ENCODE results near the gene PSMA5. TPM values are rescaled to one million over a fixed set of nuclear protein-coding genes. Genes with fewer than 3 reads are reported as not detected.
A peak's percentile ranks its signal among the peaks of the same experiment; 100 is the strongest.
"Not testable (repeated sequence)": the region's sequence is repeated elsewhere in the genome, so short reads cannot be mapped to it uniquely, and the experiment has no call there.

The PSMA5 gene
- total RNA-seq, 1 donor from 2014 or later = 84.9 TPM

DNA sequence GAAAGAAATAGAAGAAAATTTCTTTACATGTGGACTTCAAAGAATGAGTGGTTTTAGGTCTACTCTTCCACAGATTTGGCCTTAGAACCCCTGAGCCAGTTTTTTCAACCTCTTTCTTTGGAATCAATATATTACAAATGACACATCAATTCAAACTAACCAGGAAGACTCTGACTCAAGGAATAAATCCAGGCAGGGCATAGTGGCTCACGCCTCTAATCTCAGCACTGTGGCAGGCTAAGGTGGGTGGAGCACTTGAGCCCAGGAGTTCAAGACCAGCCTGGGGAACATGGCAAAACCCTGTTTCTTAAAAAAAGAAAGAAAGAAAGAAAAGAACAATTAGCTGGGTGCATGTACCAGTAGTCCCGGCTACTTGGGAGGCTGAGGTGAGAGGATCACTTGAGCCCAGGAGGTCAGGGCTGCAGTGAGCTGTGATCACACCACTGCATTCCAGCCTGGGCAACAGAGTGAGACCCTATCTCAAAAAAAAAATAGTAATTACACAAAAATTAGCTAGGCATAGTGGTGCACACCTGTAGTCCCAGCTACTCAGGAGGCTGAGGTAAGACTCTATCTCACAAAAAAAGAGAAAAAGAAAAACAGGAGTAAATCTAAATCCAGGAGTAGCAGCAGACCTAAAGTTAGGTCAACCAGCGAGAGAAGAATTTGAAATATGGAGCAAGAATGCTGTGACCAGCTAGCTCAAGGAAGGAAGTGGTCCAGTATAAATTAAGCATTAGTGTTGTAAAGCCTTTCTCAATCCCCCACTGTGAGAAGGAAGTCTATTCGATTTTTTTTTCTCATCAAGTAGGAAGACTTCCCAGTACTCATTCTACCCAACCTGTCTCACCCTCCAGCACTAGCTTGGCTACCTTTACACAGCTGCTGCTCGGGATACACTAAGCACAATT is 30.4 kb downstream of the PSMA5 start:
- H3K4me3 Mint-ChIP-seq (ENCODE audit: unreplicated experiment) = peak overlapping the region; percentile 96
- peaks cover 4% of the 10 kb centered on the region for H3K27me3 Mint-ChIP-seq (ENCODE audit: unreplicated experiment)
- DNase-seq (ENCODE audit: low spot score) = no peak
- H3K36me3 Mint-ChIP-seq (ENCODE audit: low read depth, unreplicated experiment) = no peaks in the 10 kb centered on the region
- TF ChIP-seq, protein P1, sequence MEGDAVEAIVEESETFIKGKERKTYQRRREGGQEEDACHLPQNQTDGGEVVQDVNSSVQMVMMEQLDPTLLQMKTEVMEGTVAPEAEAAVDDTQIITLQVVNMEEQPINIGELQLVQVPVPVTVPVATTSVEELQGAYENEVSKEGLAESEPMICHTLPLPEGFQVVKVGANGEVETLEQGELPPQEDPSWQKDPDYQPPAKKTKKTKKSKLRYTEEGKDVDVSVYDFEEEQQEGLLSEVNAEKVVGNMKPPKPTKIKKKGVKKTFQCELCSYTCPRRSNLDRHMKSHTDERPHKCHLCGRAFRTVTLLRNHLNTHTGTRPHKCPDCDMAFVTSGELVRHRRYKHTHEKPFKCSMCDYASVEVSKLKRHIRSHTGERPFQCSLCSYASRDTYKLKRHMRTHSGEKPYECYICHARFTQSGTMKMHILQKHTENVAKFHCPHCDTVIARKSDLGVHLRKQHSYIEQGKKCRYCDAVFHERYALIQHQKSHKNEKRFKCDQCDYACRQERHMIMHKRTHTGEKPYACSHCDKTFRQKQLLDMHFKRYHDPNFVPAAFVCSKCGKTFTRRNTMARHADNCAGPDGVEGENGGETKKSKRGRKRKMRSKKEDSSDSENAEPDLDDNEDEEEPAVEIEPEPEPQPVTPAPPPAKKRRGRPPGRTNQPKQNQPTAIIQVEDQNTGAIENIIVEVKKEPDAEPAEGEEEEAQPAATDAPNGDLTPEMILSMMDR (IDR thresholded peaks at IDR 0.05; ENCODE audit: unreplicated experiment) = no peak
- no peaks in the 10 kb centered on the region for H3K9me3 Mint-ChIP-seq (ENCODE audit: unreplicated experiment)
- peaks cover 51% of the 10 kb centered on the region for H3K4me1 Mint-ChIP-seq (ENCODE audit: unreplicated experiment)
- no peak overlapping the region for H3K27ac Mint-ChIP-seq (ENCODE audit: unreplicated experiment)

DNA sequence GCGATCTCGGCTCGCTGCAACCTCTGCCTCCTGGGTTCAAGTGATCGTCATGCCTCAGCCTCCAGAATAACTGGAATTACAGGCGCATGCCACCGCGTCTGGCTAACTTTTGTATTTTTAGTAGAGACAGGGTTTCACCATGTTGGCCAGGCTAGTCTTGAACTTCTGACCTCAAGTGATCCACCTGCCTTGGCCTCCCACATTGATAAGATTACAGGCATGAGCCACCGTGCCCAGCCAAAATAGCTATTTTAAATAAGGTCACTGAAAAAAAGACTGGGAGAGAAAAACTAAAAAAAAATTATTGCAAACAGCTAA is 31.0 kb downstream of the PSMA5 start:
- H3K27me3 Mint-ChIP-seq (ENCODE audit: unreplicated experiment); H3K27ac Mint-ChIP-seq (ENCODE audit: unreplicated experiment); DNase-seq (ENCODE audit: low spot score); H3K9me3 Mint-ChIP-seq (ENCODE audit: unreplicated experiment); H3K36me3 Mint-ChIP-seq (ENCODE audit: low read depth, unreplicated experiment): not testable (repeated sequence)
- Mint-ChIP-seq H3K4me3 (ENCODE audit: unreplicated experiment) (peak overlapping the region; percentile 57), H3K4me1 (ENCODE audit: unreplicated experiment) (peaks cover 55% of the 10 kb centered on the region)

DNA sequence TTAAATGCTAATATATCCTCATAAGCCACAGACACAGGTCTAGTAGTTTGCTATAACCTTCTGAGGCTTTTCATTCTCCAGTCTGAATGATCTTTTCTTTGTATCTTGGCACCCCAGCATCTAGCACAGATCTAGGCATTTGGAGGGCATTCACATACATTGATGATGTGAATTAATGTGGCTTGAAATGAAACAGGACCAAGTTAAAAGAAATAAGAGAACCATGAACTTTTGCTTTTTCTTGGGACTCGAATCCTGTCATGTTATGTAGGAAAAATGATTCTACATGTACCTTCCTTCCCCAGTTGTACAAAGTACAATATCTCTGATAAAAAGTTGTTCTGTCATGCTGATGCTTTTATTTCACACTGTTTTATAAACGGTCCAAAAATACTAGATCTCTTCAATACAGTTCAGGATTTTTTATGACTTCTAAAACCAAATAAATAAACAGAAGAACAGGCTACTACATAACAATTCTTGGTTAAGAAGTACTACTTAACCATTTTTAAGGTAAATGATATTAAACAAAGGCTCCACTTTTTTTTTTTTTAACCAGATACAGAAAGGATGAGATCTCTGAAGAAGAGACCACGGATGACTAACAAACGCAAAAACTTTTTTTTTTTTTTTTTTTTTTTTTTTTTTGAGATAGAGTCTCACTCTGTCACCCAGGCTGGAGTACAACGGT is 31.5 kb downstream of the PSMA5 start:
- TF ChIP-seq, protein P1 (IDR thresholded peaks at IDR 0.05; ENCODE audit: unreplicated experiment) = no peak
- Mint-ChIP-seq H3K4me3 (ENCODE audit: unreplicated experiment) (no peak overlapping the region), H3K9me3 (ENCODE audit: unreplicated experiment) (no peaks in the 10 kb centered on the region), H3K4me1 (ENCODE audit: unreplicated experiment) (peaks cover 59% of the 10 kb centered on the region), H3K36me3 (ENCODE audit: low read depth, unreplicated experiment) (no peaks in the 10 kb centered on the region), H3K27ac (ENCODE audit: unreplicated experiment) (no peak overlapping the region), H3K27me3 (ENCODE audit: unreplicated experiment) (peaks cover 4% of the 10 kb centered on the region)
- no peak for DNase-seq (ENCODE audit: low spot score)

DNA sequence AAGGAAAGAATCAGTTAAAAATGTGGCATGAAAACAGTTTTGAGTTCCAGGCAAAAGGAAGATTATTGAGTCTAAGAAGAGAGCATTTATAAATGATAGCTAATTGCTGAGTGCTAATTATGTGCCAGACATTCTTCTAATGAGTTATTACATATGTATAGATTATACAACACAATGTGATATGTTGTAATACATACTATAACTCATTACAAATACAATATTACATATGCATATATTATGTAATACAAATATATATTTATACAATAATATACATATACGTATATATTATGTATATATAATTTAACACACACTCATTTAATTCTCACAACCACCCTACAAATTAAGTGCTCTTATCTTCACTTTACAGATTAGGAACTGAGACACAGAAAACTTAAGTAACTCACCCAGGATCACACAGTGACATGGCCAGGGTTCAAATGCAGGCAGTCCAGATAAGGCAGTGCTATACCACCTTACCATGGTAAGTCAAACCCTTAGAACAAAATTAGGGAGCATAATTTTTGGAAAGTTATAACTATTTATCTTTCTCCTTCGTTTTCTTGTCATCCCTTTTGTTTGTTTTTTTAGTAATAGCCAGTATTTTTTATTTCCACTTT is 32.5 kb downstream of the PSMA5 start:
- no peak for DNase-seq (ENCODE audit: low spot score)
- Mint-ChIP-seq H3K9me3 (ENCODE audit: unreplicated experiment) (no peaks in the 10 kb centered on the region), H3K27me3 (ENCODE audit: unreplicated experiment) (peaks cover 4% of the 10 kb centered on the region), H3K4me1 (ENCODE audit: unreplicated experiment) (peaks cover 57% of the 10 kb centered on the region), H3K36me3 (ENCODE audit: low read depth, unreplicated experiment) (no peaks in the 10 kb centered on the region), H3K27ac (ENCODE audit: unreplicated experiment) (no peak overlapping the region), H3K4me3 (ENCODE audit: unreplicated experiment) (no peak overlapping the region)
- TF ChIP-seq, protein P1 (IDR thresholded peaks at IDR 0.05; ENCODE audit: unreplicated experiment) = no peak

DNA sequence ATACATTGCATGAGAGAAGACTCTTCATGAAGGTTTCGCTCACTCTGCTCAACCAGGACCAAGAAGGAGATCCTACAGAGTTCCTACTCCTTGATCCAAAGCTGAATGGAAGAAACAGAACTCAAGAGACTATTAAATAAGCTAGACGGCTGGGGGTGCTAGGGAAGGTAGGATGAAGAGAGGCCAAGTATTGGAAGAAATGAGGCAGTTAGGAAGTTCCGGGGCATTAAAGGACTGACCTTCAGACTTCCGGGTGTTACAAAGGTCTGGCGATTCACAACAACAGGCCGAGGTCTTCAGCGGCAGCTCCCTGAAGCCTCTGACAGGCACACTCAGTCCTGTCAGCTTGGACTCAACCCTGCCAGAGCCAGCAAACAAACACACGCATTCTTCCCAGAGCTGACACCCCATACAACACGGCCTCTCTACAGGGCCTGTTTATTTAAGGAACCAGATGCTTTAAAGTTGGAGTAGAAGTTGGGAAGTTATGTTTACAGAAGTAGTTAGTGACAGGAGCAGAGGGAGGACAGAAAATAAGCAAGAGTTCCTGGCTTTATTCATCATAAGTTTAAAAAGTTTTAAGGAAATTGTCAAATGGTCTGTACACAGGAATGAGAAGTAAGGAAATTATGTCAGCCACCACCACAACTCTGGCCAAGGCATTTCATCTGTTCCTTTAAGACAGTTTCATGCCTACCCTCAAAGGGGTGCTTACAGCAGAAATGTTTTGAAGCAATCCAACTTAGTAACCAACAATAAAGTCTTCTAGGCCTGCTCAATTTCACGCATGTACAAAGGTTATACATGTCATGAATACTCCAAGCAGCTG is 33.2 kb downstream of the PSMA5 start:
- Mint-ChIP-seq H3K4me3 (ENCODE audit: unreplicated experiment) (peak overlapping the region; percentile 1), H3K27ac (ENCODE audit: unreplicated experiment) (peak overlapping the region; percentile 54), H3K36me3 (ENCODE audit: low read depth, unreplicated experiment) (no peaks in the 10 kb centered on the region), H3K27me3 (ENCODE audit: unreplicated experiment) (peaks cover 4% of the 10 kb centered on the region), H3K4me1 (ENCODE audit: unreplicated experiment) (peaks cover 49% of the 10 kb centered on the region), H3K9me3 (ENCODE audit: unreplicated experiment) (no peaks in the 10 kb centered on the region)
- DNase-seq (ENCODE audit: low spot score) = no peak
- TF ChIP-seq, protein P1 (IDR thresholded peaks at IDR 0.05; ENCODE audit: unreplicated experiment) = no peak

Data from endothelial cell (in vitro differentiated cells).